IPS DF 19.7 (cell line): Measurements from ENCODE around the gene TPRX1.
"Not testable (repeated sequence)": the region's sequence is repeated elsewhere in the genome, so short reads cannot be mapped to it uniquely, and the experiment has no call there.

Experiments
- DNase-seq: peaks from one replicate; pipeline ENCODE4 v3.0.0-alpha.2; 2013; ENCODE audit warnings: low read depth, low spot score

TPRX1 gene

DNA sequence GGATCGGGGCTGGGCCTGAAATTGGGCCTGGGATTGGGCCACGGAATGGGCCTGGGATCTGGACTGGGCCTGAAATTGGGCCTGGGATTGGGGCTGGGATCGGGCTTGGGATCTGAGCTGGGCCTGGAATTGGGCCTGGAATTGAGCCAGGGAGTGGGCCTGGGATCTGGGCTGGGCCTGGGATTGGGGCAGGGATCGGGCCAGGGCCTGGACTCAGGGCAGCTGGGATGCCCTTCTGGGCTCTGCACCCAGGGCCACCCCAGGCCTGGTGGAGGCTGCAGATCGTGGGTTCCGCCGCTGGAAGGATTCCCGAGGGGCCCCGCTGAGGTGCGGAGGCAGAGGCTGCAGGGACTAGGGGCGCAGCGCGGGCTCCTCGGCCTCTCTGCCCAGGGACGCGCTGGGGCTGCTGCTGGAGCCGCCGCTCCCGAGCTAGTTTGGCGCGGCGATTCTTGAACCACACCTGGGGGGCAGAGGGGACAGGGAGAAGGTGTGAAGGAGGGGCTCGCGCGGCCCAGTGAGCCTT lies 1.8 kb downstream of the TPRX1 start:
- DNase-seq = no peak

DNA sequence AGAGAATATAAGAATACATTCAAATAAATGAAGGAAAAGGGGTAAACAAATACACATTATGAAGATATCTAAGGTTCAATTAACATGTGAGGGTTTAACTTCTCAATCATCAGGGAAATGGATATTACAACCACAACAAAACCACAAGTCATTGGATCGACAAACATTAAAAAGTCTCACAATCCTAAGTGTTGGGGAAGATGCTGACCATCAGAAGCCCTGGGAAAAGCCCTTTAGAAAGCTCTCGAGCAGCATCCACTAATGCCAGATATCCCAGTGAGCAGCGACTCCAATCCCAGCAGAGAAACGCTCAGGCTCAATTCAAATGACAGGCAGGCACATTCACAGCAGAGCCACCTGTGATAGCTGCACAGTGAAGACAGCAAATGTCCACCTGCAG lies 3.1 kb downstream of the TPRX1 start:
- DNase-seq = no peak

- no peak for DNase-seq
Measured at GRCh38 chr19:47798904-47799266, 5.5 kb downstream of the TPRX1 start.

GRCh38 chr19:47797996-47798903 lies 6.1 kb downstream of the TPRX1 start:
- no peak for DNase-seq

DNA sequence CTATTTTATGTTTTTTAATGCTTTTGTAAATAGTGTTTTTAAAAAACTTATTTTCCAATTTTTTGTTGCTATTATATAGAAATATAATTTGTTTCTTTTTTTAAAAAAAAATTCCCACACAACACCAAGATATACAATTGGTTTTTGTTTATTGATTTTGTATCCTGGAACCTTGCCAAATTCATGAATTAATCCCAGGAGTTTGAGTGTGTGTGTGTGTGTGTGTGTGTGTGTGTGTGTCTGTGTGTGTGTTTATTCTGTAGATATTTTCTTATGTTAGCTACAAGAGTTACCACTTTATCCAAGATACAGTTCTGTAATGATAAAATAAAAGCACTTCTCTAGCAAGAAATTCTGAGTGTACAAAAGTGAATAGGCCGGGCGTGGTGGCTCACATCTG lies 7.6 kb downstream of the TPRX1 start:
- DNase-seq = no peak

GRCh38 chr19:47794526-47794925 lies 9.8 kb downstream of the TPRX1 start:
- no peak for DNase-seq

- no peak for DNase-seq
Measured at GRCh38 chr19:47792616-47793015, 11.7 kb downstream of the TPRX1 start.

DNA sequence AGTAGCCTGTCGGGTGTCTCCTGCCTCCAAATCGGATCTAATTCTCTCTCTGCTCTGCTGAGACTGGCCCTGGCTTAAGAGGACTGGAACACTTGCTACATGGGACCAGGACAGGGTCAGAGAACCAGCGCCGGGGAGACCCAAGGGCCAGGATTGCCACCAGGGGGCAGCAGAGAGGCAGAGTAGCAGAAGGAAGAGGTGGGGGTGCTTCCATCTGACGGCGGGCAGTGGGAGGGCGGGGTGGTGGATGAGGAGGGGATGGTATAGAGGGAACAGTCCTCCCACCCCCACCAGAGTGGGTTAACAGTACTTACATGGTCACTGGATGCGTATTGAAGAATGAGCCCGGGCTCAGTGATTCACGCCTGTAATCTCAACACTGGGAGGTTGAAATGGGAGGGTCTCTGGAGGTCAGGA lies 13.9 kb downstream of the TPRX1 start:
- peak; percentile 92 for DNase-seq

GRCh38 chr19:47789811-47790210 lies 14.5 kb downstream of the TPRX1 start:
- DNase-seq = not testable (repeated sequence)

- not testable (repeated sequence) for DNase-seq
Measured at GRCh38 chr19:47787307-47787706, 17.0 kb downstream of the TPRX1 start.

DNA sequence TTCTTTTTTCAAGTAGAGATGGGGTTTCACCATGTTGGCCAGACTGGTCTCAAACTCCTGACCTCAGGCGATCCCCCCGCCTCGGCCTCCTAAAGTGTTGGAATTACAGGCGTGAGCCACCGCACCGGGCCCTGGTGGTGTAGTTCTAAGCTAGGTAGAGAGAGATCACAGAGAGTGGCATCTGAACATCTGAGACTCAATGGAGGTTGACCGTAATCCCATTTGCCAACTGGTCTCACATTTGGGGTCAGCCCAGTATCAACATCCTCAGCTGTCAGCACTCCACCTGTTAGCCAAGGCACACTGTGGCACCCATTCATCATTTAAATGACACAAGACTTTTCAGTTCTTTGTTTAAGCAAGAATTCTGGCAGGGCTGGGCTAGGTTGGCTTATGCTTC lies 17.8 kb downstream of the TPRX1 start:
- DNase-seq = no peak

- DNase-seq = no peak
Measured at GRCh38 chr19:47781590-47782262, 22.6 kb downstream of the TPRX1 start.

- DNase-seq = no peak
Measured at GRCh38 chr19:47780215-47780551, 24.2 kb downstream of the TPRX1 start.

DNA sequence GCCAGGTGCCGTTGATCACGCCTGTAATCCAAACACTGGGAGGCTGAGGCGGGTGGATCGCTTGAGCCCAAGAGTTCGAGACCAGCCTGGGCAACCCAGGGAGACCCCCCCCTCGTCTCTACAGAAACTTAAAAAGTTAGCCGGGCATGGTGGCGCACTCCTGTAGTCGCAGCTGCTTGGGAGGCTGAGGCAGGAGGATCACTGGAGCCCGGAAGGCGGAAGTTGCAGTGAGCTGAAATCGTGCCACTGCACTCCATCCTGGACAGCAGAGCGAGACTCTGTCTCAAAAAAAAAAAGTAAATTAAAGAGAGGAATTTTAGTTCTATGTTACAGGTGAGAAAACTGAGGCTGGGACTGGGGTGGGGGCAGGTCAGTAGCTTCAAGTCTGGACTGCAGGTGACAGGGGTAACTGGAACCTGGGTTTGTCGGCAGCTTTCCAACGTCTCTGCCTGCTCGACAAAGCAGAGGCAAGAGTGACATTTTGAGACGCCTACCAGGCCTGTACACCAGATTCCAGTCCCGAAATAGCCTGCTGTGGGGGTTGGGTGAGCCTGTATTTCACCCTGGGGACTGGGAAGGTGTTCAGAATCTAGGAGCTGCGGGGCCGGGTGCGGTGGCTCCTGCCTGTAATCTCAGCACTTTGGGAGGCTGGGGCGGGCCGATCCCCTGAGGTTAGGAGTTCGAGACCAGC lies 24.7 kb downstream of the TPRX1 start:
- no peak for DNase-seq

DNA sequence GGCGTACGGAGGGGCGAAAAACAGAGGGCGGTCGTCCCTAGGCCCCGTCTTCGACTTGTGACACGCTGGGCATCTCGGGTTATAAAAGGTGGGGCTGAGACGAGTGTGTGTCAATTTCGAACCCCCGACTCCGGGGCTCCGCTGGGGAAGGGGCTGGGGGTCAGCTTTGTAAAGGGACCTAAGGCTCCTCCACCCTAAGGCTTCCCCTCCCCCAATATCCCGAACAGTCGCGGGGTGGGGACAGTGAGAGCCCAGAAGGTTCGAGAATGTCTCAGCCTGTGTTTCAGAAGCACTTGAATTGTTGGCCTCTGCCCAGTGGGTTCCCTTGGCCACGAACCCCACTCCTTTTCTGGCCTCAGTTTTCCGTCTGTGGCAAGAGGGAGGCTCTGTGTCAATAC lies 25.4 kb downstream of the TPRX1 start:
- no peak for DNase-seq

DNA sequence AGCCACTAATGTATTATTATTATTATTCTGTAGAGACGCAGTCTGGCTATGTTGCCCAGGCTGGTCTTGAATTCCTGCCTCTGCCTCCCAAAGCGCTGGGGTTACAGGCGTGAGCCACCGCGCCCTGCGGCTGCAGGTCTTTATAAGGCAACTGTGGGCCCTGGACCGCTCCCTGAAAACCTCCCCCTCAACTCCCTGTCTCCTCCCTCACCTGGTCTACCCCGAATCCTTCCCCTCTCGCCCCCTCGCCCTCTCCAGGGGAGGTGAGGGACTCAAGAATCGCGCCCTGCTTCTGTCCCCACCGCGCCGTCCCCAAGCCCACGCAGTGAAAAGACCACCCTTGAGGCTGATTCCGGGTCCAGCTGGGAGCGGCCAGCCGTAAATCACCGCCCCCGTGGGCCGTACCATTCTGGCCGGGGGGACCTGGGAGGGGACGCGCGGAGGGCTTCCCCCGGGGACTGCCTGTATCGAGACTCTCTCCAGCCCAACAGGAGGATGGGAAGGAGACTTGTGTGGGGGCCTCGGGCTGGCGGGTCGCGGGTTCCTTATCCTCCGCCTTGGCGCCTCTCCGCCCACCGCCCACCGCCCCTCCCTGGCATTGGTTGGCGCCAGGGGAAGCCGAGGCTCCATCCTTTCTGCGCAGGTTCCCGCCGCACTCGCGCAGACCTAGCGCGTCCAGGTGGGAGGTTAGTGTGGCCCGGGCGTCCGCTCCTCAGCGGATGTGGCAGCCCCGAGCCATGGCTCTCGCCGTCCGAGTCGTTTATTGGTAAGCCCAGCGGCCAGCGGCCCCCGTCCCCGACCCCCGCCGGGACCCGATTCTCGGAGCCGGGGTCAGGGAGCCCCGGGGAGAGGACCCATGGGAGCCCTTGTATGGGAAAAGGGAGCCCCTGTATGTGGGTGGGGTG lies 26.1 kb downstream of the TPRX1 start, which contains the start of gene SELENOW:
SELENOW (plus strand) TSS at position 655 of the 905 bp plus-strand sequence; CDS start at position 738, 83 bp downstream.
- DNase-seq = peak; percentile 68

DNA sequence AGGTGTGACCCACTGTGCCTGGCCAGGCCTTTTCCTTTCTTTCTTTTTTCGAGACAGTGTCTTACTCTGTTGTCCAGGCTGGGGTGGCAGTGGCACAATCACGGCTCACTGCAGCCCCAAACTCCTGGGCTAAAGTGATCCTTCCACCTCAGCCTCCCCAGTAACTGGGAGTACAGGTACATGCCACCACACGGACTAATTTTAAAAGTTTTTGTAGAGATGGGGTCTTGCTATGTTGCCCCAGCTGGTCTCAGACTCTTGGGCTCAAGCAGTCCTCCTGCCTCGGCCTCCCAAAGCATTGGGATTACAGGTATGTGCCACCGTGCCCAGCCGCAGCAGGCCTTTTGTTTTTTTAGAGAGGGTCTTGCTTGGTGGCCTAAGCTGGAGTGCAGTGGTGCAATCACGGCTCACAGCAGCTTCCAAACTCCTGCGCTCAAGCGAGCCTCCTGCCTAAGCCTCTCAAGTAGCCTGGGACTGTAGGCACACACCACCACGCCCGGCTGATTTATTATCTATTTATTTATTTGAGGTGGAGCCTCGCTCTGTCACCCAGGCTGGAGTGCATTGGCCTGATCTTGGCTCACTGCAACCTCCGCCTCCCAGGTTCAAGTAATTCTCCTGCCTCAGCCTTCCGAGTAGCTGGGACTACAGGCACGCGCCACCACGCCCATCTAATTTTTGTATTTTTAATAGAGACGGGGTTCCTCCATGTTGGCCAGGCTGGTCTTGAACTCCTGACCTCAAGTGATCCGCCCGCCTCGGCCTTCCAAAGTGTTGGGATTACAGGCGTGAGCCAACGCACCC lies 26.9 kb downstream of the TPRX1 start:
- DNase-seq = not testable (repeated sequence)

DNA sequence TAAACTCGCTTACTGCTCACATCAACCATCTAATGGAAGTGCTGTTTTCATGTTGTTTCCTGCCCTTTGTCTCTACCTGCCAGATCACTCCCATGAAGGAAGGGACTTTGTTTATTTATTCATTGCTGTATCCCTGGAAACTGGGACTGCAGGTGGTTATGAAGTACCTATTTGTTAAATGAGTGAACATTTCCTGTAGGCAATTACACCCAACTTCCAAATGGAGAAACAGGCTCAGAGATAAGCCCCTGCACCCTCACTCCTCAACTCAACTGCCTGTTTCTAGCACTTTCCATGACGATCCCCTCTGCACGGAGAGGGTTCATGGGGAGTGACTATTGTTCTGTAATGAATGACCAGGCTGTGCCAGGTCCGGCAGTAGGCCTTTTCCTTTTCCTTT lies 27.8 kb downstream of the TPRX1 start:
- DNase-seq = peak; percentile 28

- DNase-seq = not testable (repeated sequence)
Measured at GRCh38 chr19:47771291-47771690, 33.1 kb downstream of the TPRX1 start.

DNA sequence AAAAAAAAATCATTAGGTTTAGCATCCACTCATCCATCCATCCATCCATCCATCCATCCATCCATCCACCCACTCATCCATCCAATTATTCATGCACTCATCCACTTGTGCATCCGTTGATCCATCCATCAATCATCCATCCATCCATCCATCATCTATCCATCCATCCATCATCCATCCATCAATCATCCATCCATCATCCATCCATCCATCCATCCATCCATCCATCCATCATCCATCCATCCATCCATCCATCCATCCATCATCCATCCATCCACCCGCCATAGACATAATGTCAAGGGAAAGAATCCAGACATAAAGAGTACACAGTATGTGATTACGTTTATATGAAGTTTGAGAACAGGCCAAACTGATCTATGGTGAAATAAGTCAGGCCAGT lies 34.8 kb downstream of the TPRX1 start:
- DNase-seq = no peak
